ENCODE measurements around the gene TMEM256.
"Not testable (repeated sequence)": the region's sequence is repeated elsewhere in the genome, so short reads cannot be mapped to it uniquely, and the experiment has no call there.

Gene TMEM256

GRCh38 chr17:7388856-7389255 lies 15.0 kb downstream of the TMEM256 start:
- peaks cover 21% of the 10 kb centered on the region for H3K4me1 Mint-ChIP-seq

GRCh38 chr17:7384489-7385081 lies 19.3 kb downstream of the TMEM256 start:
- peaks cover 12% of the 10 kb centered on the region for H3K4me1 Mint-ChIP-seq
- H3K27me3 Mint-ChIP-seq: peaks cover 36% of the 10 kb centered on the region
- ATAC-seq: no peak
- peaks cover under 1% of the 10 kb centered on the region for H3K9me3 Mint-ChIP-seq
- H3K36me3 Mint-ChIP-seq: peaks cover 3% of the 10 kb centered on the region
- peak overlapping the region; percentile 65 for H3K27ac Mint-ChIP-seq
- peak overlapping the region; percentile 79 for H3K4me3 Mint-ChIP-seq

More at GRCh38 chr17:7388856-7389255, 15.0 kb downstream of the TMEM256 start:
- Mint-ChIP-seq H3K4me3 (no peak overlapping the region), H3K36me3 (peaks cover 10% of the 10 kb centered on the region), H3K9me3 (no peaks in the 10 kb centered on the region), H3K27ac (no peak overlapping the region), H3K27me3 (no peaks in the 10 kb centered on the region)
- ATAC-seq: no peak

- ATAC-seq: peak; percentile 97
- peaks cover 6% of the 10 kb centered on the region for H3K36me3 Mint-ChIP-seq
- peaks cover 12% of the 10 kb centered on the region for H3K4me1 Mint-ChIP-seq
- peaks cover 7% of the 10 kb centered on the region for H3K9me3 Mint-ChIP-seq
- peaks cover 42% of the 10 kb centered on the region for H3K27me3 Mint-ChIP-seq
- H3K4me3 Mint-ChIP-seq: peak overlapping the region; percentile 79
- H3K27ac Mint-ChIP-seq: peak overlapping the region; percentile 65
These were observed 20.0 kb downstream of the TMEM256 start for GRCh38 chr17:7383742-7384488.

GRCh38 chr17:7383371-7383741 lies 20.5 kb downstream of the TMEM256 start:
- no peak overlapping the region for H3K27ac Mint-ChIP-seq
- peaks cover 48% of the 10 kb centered on the region for H3K27me3 Mint-ChIP-seq
- peaks cover 7% of the 10 kb centered on the region for H3K36me3 Mint-ChIP-seq
- H3K4me3 Mint-ChIP-seq: peak overlapping the region; percentile 56
- peaks cover 12% of the 10 kb centered on the region for H3K4me1 Mint-ChIP-seq
- ATAC-seq: no peak
- peaks cover 7% of the 10 kb centered on the region for H3K9me3 Mint-ChIP-seq

GRCh38 chr17:7382901-7383300 lies 21.0 kb downstream of the TMEM256 start:
- Mint-ChIP-seq H3K9me3 (peaks cover 7% of the 10 kb centered on the region), H3K27me3 (peaks cover 52% of the 10 kb centered on the region), H3K4me1 (peaks cover 12% of the 10 kb centered on the region), H3K27ac (no peak overlapping the region), H3K4me3 (no peak overlapping the region), H3K36me3 (peaks cover 7% of the 10 kb centered on the region)
- ATAC-seq: no peak

- ATAC-seq: no peak
- Mint-ChIP-seq H3K9me3 (peaks cover 7% of the 10 kb centered on the region), H3K36me3 (peaks cover 7% of the 10 kb centered on the region), H3K4me1 (peaks cover 12% of the 10 kb centered on the region), H3K27me3 (peaks cover 56% of the 10 kb centered on the region), H3K4me3 (no peak within 1 kb of the TSS), H3K27ac (no peak within 1 kb of the TSS)
These were observed 22.8 kb downstream of the TMEM256 start, which contains the start of gene TNK1 for GRCh38 chr17:7380855-7381683. TSS of gene TNK1 (plus strand) at chr17:7381089. CDS start at chr17:7382927, 1,838 bp downstream.

- Mint-ChIP-seq H3K4me1 (peaks cover 12% of the 10 kb centered on the region), H3K9me3 (peaks cover 7% of the 10 kb centered on the region), H3K27me3 (peaks cover 56% of the 10 kb centered on the region), H3K4me3 (no peak overlapping the region), H3K36me3 (peaks cover 7% of the 10 kb centered on the region), H3K27ac (no peak overlapping the region)
- no peak for ATAC-seq
These were observed 23.6 kb downstream of the TMEM256 start for GRCh38 chr17:7380321-7380720.

- H3K27me3 Mint-ChIP-seq: peaks cover 56% of the 10 kb centered on the region
- no peak overlapping the region for H3K4me3 Mint-ChIP-seq
- peaks cover 7% of the 10 kb centered on the region for H3K36me3 Mint-ChIP-seq
These were observed 24.8 kb downstream of the TMEM256 start for GRCh38 chr17:7379134-7379533.

GRCh38 chr17:7374353-7374752 lies 29.5 kb downstream of the TMEM256 start:
- Mint-ChIP-seq H3K27ac (no peak overlapping the region), H3K27me3 (peaks cover 45% of the 10 kb centered on the region), H3K4me1 (no peaks in the 10 kb centered on the region), H3K36me3 (peaks cover 5% of the 10 kb centered on the region), H3K9me3 (peaks cover 4% of the 10 kb centered on the region), H3K4me3 (no peak overlapping the region)
- ATAC-seq: no peak

More at GRCh38 chr17:7379134-7379533, 24.8 kb downstream of the TMEM256 start:
- Mint-ChIP-seq H3K4me1 (peaks cover 4% of the 10 kb centered on the region), H3K9me3 (peaks cover 7% of the 10 kb centered on the region), H3K27ac (no peak overlapping the region)
- ATAC-seq: no peak

- no peaks in the 10 kb centered on the region for H3K9me3 Mint-ChIP-seq
- no peak for ATAC-seq
- H3K27ac Mint-ChIP-seq: no peak overlapping the region
- peaks cover 9% of the 10 kb centered on the region for H3K4me1 Mint-ChIP-seq
- no peak overlapping the region for H3K4me3 Mint-ChIP-seq
- no peaks in the 10 kb centered on the region for H3K36me3 Mint-ChIP-seq
- H3K27me3 Mint-ChIP-seq: peaks cover 38% of the 10 kb centered on the region
These were observed 33.0 kb downstream of the TMEM256 start for GRCh38 chr17:7370853-7371252.

- peaks cover 46% of the 10 kb centered on the region for H3K27me3 Mint-ChIP-seq
- peaks cover 9% of the 10 kb centered on the region for H3K4me1 Mint-ChIP-seq
- H3K36me3 Mint-ChIP-seq: no peaks in the 10 kb centered on the region
- no peak overlapping the region for H3K27ac Mint-ChIP-seq
- no peak for ATAC-seq
- H3K9me3 Mint-ChIP-seq: no peaks in the 10 kb centered on the region
- no peak overlapping the region for H3K4me3 Mint-ChIP-seq
These were observed 34.1 kb downstream of the TMEM256 start for GRCh38 chr17:7369825-7370224.

GRCh38 chr17:7368599-7368994 lies 35.3 kb downstream of the TMEM256 start:
- not testable (repeated sequence) for H3K4me3 Mint-ChIP-seq, H3K4me1 Mint-ChIP-seq, ATAC-seq, H3K36me3 Mint-ChIP-seq, H3K9me3 Mint-ChIP-seq, H3K27ac Mint-ChIP-seq
- H3K27me3 Mint-ChIP-seq: peaks cover 46% of the 10 kb centered on the region

GRCh38 chr17:7367918-7368598 lies 35.8 kb downstream of the TMEM256 start:
- no peak overlapping the region for H3K4me3 Mint-ChIP-seq
- H3K4me1 Mint-ChIP-seq: peaks cover 9% of the 10 kb centered on the region
- H3K27ac Mint-ChIP-seq: no peak overlapping the region
- H3K9me3 Mint-ChIP-seq: no peaks in the 10 kb centered on the region
- peaks cover 46% of the 10 kb centered on the region for H3K27me3 Mint-ChIP-seq
- ATAC-seq: no peak
- H3K36me3 Mint-ChIP-seq: no peaks in the 10 kb centered on the region

GRCh38 chr17:7367083-7367482 lies 36.8 kb downstream of the TMEM256 start:
- Mint-ChIP-seq H3K36me3 (no peaks in the 10 kb centered on the region), H3K4me1 (peaks cover 9% of the 10 kb centered on the region), H3K9me3 (no peaks in the 10 kb centered on the region), H3K27me3 (peaks cover 43% of the 10 kb centered on the region), H3K27ac (no peak overlapping the region), H3K4me3 (no peak overlapping the region)
- ATAC-seq: no peak

GRCh38 chr17:7365963-7366362 lies 37.9 kb downstream of the TMEM256 start:
- not testable (repeated sequence) for H3K27ac Mint-ChIP-seq, H3K4me3 Mint-ChIP-seq, H3K4me1 Mint-ChIP-seq, H3K9me3 Mint-ChIP-seq, ATAC-seq, H3K36me3 Mint-ChIP-seq
- peaks cover 43% of the 10 kb centered on the region for H3K27me3 Mint-ChIP-seq
